Endothelial cell of umbilical vein (primary cell): ENCODE data around the gene LRP1.

Experiments
- CTCF ChIP-seq, 2 donors: IDR thresholded peaks; 1 replicate in 1 of 2; 2 replicates in 1 of 2; pipeline ENCODE4 v1.5.1; 2011; ENCODE audit warnings: low read length in 2 of 2, mild to moderate bottlenecking in 2 of 2, moderate library complexity in 2 of 2, control low read depth in 1 of 2, inconsistent platforms in 1 of 2, low read depth in 1 of 2; ENCODE audit not compliant: insufficient read depth in 1 of 2; ENCODE audit errors: extremely low read depth in 1 of 2
- EZH2 ChIP-seq: IDR thresholded peaks from 2 replicates; pipeline ENCODE4 v1.6.1; 2012; ENCODE audit warnings: borderline replicate concordance, low read depth, mild to moderate bottlenecking, moderate library complexity, low read length, inconsistent platforms; ENCODE audit not compliant: severe bottlenecking
- GATA2 ChIP-seq: IDR thresholded peaks from 2 replicates; pipeline ENCODE4 v1.7.0; 2011; ENCODE audit warnings: low read depth, mild to moderate bottlenecking, moderate library complexity, mixed read lengths, low read length; ENCODE audit not compliant: insufficient read length, insufficient read depth
- POLR2A ChIP-seq: IDR thresholded peaks from 2 replicates; pipeline ENCODE4 v1.6.1; 2012; ENCODE audit warnings: low read depth, mild to moderate bottlenecking, control low read depth, low read length
- POLR2AphosphoS5 ChIP-seq: IDR thresholded peaks from 2 replicates; pipeline ENCODE4 v1.6.1; 2012; ENCODE audit warnings: low read depth, mild to moderate bottlenecking, control low read depth, low read length, moderate library complexity; ENCODE audit not compliant: insufficient read depth

GRCh38 chr12:57142121-57142520 is 13.8 kb downstream of the LRP1 start:
- no peak for TF ChIP-seq EZH2
- no peak for TF ChIP-seq CTCF (IDR thresholded peaks at IDR 0.05; ENCODE audit: extremely low read depth in 1 of 2, insufficient read depth in 1 of 2, low read depth in 1 of 2, low read length in 2 of 2)
- TF ChIP-seq POLR2A: no peak
- TF ChIP-seq GATA2: no peak
- TF ChIP-seq POLR2AphosphoS5: no peak
